ENCODE measurements around the gene HEATR5A.
"Not testable (repeated sequence)": the region's sequence is repeated elsewhere in the genome, so short reads cannot be mapped to it uniquely, and the experiment has no call there.

The HEATR5A gene

DNA sequence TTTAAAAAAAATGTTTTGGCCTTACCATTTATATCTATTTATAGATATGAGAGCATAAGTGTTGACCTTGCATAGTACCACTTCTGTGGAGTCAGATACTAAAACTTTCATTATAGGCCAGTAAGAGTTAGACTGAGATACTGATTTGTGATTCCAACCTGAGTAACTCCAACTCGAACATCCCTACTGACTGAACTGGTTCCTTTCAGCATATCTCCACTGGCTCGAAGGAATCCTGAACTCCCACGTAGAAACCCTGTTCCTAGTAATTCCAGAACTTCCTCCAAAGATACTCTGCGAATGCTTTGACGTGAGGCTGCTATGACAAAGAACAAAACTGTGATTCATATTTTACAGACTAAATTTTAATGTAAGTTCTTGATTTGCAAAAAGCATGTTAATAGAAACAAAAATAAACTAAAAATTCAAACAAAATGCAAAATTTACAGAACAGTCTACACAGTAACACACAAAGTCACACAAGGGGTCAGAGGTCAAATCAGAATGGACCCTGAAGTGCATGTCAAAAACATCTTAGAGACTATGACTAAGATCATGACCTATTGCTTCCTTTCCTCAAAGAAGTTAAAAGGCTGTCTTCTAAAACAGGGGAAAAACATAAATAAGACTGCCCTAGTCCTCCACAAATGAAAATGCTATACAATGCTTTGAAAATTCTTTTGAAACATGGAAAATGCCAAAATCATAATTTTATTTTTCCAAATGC lies 31.5 kb downstream of the HEATR5A start:
- no peak for DNase-seq (ENCODE audit: low read depth)

DNA sequence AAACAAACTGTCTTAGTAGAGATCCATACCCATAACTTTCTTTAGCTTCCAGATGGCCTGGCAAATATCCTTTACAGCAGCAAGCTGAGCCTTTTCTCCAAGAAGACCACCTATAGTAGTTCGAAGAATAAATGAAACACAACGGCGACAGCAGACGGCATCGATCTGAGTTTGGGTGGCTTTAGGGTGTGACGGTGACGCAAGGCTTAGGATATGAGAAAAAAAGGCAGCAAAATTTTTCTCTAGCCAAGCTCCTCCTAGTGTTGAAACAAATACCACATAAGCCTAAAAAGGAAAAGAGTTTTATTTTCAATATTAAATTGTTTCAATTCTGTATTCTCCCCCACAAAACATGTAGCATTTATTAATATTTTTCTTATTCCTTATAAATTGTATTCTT lies 33.3 kb downstream of the HEATR5A start:
- no peak for DNase-seq (ENCODE audit: low read depth)

DNA sequence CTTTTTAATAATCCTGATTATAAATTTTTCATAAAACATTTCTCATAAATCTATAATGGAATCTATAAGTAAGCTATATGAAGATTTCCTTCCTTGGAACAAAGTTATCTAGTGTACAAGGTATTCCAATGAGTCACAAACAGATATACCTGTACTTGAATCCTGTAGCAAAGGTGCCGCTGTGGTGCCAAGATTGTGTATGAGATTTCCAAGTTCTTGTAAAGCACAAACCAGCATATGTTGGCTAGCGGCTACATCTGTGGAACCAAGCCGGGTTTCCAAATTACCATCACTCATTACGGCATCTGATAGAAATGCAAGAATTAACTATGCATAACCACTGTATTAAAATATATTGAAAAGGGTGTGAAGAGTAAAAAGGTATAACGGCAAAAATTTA lies 34.1 kb downstream of the HEATR5A start:
- no peak for DNase-seq (ENCODE audit: low read depth)

DNA sequence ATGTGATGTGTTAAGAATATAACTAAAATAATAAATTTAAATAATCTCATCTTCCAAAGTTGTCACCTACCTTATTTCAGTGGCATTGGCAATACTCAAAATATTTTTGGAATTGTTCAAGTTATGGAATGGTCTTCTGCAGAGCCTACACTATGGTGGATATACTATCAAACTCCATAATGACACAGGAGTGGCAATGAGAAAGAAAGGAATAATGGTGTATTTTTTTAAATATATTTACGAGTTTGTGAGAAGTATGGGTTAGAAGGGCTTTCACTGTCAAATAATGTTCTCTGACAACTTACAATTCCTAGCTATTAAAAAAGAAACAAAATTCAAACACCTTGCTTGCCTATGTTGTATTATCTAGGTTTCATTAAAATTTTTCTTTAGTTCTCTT lies 38.1 kb downstream of the HEATR5A start:
- no peak for DNase-seq (ENCODE audit: low read depth)

DNA sequence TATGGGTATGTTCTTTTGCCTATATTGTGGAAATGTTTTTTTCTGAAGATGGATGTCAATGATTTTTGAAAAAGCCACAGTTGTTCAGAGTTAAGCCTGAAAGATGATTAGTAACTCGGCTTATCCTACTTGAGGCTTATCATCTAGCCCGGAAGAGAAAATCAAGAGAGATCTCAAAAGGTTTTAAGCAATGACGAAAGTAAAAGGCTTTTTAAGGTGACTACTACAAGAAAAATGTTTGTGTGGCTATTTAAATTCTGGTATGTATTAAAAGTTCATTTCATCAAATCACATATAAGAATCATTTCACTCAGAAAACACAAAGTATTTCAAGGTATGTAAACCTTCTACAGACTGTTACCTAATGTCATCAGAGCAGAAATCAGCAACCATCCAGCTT lies 40.2 kb downstream of the HEATR5A start:
- peak; percentile 42 for DNase-seq (ENCODE audit: low read depth)

DNA sequence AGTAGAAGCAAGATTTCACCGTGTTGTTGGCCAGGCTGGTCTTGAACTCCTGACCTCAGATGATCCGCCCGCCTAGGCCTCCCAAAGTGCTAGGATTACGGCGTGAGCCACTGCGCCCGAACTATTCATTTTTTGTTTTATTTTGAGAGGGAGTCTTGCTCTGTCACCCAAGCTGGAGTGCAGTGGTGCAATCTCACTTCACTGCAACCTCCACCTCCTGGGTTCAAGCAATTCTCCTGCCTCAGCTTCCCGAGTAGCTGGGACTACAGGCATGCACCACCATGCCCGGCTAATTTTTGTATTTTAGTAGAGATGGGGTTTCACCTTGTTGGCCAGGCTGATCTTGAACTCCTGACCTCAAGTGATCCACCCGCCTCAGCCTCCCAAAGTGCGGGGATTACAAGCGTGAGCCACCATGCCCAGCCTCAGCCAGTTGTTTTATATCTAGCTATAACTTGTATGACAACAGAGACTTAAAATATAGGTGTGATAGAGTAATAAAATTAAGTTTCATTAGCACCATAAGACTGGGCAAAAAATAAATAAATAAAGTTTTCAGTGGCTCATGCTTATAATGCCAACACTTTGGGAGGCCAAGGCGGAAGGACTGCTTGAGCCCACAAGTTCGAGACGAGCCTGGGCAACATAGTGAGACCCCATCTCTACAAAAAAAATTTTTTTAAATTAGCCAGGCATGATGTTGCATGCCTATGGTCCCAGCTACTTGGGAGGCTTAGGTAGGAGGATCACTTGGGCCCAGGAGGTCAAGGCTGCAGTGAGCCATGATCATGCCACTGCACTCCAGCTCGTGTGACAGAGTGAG lies 41.0 kb downstream of the HEATR5A start:
- DNase-seq (ENCODE audit: low read depth) = not testable (repeated sequence)

DNA sequence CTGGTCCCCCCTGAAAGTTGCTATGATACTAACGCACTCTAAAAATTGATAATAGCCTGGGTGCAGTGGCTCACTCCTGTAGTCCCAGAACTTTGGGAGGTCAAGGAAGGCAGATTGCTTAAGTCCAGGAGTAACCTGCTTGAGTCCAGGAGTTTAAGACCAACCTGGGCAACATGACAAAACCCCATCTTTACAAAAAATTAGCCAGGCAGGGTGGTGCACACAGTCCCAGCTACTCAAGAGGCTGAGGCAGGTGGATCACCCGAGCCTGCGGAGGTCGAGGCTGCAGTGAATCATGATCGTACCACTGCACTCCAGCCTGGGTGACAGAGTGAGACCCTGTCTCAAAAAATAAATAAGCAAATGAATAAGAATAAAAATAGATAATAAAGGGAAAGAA lies 42.9 kb downstream of the HEATR5A start:
- DNase-seq (ENCODE audit: low read depth) = no peak

DNA sequence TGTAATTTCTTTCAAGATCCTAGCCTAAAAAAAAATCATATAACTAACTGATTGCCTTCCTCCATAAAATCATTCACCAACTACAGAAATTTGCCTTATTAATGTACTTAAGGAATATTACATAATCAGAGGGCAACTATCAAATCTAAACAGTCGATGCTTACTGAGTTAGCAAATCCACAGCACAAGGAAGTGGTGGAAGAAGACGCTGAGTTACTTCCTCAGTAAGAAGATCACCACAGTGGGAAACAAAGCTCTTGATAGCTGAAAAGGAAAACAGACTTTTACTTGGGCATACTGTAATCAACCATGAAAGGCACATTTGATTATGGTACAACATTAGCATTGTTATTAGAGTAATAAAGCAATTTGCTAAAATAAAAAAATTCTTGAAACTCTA lies 48.7 kb downstream of the HEATR5A start:
- no peak for DNase-seq (ENCODE audit: low read depth)

DNA sequence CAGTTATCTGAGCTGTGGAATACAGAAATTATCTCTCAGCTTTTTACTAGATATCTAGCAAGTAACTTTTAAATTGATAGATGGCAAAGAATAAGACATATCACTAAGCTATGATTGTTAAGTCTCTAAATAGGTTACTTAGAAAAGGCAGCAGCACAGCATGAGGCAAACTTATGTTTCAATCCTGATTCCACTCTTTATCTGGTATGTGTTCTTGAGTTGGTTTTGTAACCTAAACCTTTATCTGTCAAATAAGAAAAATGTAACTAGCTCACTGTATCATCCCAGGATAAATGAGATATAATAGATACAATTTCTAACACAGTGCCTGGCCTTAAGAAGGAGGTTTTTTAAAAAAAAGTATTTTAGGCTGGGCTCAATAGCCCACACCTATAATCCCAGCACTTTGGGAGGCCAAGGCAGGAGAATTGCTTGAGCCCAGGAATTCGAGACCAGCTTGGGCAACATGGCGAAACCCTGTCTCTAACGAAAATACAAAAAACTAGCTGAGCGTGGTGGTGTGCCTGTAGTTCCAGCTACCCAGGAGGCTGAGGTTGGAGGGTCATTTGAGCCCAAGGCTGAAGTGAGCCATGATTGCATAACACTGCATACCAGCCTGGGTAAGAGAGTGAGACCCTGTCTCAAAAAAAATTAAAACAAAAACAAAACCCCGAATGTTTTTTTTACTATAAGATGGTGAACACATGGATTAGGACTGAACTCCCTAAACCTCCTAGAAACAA lies 56.8 kb downstream of the HEATR5A start:
- DNase-seq (ENCODE audit: low read depth) = no peak

DNA sequence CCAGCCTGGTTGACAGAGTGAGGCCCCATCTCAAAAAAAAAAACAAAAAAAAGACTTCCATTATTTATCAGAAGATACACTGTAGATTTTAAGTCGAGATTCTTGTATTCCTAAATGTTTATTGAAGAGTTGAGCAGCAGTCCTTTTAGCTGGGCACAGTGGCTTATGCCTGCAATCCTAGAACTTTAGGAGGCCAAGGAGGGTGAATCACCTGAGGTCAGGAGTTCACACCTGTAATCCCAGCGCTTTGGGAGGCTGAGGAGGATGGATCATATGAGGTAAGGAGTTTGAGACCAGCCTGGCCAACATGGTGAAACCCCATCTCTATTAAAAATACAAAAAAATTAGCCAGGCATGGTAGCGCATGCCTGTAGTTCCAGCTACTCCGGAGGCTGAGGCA lies 57.6 kb downstream of the HEATR5A start:
- no peak for DNase-seq (ENCODE audit: low read depth)

DNA sequence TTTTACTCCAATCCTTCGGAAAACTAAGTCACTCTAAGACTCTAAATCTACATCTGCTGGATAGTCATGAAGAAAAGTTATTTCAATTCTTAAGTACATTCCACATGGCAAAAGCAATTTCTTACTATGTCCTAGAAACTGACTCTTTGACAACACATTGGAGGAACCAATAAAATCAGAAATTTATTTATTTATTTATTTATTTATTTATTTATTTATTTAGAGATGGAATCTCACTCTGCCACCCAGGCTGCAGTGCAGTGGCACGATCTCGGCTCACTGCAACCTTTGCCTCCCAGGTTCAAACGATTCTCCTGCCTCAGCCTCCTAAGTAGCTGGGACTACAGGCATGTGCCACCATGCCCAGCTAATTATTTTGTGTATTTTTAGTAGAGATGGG lies 58.6 kb downstream of the HEATR5A start:
- DNase-seq (ENCODE audit: low read depth) = not testable (repeated sequence)

DNA sequence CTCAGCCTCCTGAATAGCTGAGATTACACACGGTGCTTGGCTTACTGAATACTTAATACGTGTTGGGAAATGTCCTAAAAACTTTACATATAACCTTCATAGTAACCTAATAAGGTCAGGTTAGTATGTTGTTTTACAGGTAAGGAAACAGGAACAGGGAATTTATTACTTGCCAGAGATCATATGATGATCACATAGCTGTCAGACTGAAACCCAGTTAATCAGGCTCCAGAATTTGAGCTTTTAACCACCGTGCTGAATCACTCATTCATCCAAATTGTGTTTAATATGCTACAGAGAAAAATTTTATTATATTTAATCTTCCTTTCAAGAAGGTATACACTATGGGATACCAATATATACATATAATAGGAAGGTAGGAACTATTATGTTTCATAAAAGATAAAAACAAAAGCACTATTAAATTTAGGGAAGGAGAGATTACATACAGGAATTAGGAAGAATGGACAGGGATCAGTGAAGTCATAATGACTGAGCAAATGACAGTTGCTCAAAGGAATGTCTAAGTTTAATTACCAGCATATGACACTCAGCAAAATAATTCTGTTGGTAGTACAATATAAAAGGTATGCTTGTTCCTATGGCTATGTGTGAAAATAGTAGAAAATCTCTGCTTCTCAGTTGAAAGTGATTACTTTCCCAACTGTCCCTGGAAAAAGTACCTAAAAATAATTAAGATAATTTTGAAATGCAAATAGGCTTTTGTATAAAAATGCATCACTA lies 59.3 kb downstream of the HEATR5A start:
- DNase-seq (ENCODE audit: low read depth) = peak; percentile 79

DNA sequence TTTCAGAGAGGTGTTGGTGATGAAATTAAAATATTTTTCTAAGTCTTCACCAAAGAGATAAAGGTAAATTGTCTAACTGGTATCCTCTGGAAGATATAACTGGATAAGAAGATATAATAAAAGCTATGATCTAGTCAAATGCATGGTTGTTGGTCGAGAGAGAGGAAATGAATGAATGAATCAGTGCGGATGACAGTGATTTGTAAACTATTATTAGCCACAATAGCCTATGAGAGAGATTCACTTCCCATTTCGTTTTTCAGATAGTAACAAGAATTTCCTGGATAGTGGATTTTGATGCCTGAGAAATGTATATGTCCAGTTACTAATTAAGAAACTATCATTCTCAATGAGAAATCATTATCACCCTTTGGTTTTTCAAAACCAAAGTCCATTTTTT lies 63.1 kb downstream of the HEATR5A start:
- DNase-seq (ENCODE audit: low read depth) = peak; percentile 38

DNA sequence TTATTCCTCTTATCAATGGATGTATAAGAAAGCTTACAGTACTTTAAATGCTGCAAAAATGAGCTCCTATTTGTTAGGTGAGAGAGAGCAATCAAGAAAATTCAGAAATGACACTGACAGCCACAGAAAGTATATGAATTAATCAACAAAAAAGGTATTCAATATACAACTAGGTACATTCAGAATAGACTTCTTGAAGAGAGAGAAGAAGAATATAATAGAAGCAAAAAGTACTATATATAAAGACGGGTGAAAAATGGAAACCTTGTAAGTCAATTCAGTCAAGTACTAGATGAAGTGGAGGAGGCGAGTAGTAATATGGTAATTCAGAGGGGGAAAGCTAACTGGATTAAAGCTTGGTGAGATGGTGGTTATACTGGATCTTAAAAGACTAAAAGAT lies 74.3 kb downstream of the HEATR5A start:
- no peak for DNase-seq (ENCODE audit: low read depth)

DNA sequence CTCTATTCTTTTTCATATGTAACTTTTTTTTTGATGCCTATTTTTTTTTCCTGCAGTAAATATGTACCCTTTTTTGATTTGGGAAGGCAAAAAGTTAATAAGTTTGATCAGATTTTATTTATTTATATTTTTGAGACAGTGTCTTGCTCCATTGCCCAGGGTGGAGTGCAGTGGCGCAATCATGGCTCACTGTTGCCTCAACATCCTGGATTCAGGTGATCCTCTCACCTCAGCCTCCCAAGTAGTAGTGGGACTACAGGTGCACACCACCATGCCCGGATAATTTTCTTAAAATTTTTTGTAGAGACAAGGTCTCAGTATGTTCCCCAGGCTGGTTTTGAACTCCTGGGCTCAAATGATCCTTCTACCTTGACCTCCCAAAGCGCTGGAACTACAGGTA lies 79.1 kb downstream of the HEATR5A start:
- no peak for DNase-seq (ENCODE audit: low read depth)

DNA sequence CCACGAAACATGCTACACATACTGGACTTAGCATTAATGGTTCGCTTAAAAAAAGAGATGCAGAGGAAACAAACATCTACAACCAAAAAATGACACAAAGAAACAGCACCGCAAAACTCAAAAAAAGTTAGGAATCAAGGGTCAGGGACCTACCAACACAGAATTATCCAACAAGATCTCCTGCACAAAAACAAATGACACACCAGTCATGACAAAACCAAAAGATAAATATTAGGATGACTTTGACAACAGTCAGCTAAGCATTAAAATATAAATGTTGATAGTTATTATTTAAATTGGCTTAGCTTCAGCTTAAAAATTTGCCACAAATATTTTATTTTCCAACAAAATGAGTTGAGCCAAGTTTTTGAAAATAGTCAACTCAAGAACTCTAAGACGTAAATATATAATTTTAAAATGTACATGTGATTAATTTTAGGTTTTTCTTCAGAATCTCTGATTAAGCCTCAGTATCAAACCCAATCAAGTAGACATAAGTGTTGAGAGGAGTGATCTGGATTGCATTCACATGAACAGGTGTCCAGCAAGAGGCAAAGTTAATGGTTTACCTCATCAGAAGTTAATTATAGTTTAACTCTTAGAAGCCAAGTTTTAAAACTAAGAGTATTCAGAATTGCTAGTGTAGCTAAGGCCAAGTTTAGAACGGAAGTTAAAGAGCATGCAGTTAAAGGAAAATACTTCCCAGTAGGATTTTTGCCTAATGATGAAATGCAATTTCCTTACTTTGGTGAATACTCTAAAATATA lies 79.9 kb downstream of the HEATR5A start:
- peak; percentile 12 for DNase-seq (ENCODE audit: low read depth)

DNA sequence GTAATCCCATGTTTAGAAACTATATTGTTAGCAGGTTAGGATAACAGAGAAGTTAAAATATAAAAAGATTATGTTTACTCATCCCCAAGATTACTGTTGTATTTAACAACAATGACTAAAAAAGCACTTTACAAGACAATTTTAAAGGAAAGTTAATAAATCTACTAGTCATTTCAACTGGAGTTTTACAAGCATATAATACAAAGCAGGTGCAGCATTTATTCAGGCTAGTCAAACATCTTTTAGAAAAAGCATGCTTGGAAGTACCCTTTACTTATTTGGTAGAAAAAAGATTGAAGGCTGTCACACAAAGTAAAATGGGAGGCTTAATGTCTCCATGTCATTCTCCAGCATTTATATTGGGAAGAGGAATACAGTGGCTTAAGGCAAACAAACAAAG lies 80.6 kb downstream of the HEATR5A start:
- DNase-seq (ENCODE audit: low read depth) = no peak

DNA sequence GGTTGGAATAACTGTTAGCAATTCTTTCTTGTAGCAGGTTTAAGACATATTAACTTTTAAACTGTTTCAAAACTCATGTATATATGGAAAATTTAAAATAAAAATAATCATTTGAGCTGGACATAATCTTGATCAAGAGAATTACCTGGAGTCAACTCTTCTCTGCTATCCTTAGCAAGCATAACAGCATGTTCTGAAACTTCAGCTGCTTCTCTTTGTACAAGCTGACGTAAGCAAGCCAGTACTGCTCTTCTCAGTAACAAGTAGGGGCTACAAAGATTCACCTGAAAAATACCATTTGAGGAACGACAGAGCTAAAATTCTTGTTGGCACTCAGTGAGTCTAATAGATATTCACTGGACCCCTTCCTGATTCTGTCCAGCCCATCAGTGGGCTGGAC lies 83.0 kb downstream of the HEATR5A start:
- DNase-seq (ENCODE audit: low read depth) = no peak

DNA sequence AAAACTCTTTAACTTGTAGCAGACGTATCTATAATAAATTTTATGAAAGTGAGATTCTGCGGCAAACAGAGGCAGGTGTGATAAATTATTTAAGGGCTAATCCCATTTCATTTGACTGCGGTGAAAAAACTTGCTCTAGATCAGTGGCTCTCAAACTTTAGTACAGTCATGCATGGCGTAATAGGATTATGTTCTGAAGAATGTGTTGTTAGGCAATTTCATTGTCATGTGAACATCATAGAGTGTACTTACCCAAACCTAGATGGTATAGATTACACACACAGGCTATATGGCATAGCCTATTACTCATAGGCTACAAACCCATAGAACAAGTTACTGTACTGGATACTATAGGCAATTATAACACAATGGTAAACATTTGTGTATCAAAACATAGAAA lies 83.7 kb downstream of the HEATR5A start:
- peak; percentile 41 for DNase-seq (ENCODE audit: low read depth)

DNA sequence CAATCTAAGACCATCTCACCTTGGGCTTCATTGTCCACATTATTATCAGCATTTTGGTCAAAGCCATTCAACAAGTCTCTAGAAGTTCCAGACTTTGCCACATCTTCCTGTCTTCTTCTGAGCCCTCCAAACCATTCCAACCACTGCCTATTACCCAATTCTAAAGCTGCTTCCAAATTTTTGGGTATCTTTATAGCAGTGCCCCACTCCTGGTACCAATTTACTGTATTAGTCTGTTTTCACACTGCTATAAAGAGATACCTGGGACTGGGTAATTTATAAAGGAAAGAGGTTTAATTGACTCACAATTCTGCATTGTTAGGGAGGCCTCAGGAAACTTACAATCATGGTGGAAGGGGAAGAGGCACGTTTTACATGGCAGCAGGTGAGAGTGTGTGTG lies 89.0 kb downstream of the HEATR5A start:
- DNase-seq (ENCODE audit: low read depth) = not testable (repeated sequence)

DNA sequence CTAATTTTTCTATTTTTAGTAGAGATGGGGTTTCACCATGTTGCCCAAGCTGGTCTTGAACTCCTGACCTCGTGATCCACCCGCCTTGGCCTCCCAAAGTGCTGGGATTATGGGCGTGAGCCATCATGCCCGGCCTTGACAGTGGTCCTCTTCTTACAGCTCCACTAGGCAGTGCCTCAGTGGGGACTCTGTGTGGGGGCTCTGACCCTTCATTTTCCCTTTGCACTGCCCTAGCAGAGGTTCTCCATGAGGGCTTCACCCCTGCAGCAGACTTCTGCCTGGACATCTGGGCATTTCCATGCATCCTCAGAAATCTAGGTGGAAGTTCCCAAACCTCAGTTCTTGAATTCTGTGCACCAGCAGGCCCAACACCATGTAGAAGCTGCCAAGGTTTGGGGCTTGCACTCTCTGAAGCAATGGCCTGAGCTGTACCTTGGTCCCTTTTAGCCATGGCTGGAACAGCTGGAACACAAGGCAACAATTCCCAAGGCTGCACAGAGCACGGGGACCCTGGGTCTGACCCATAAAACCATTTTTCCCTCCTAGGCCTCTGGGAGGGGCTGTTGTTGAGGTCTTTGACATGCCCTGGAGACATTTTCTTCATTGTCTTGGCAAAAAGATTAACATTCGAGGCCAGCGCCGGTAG lies 90.4 kb downstream of the HEATR5A start:
- not testable (repeated sequence) for DNase-seq (ENCODE audit: low read depth)

All from EH (cell line).